Measurements from ENCODE around the gene ZFX. TPM values are rescaled to one million over a fixed set of nuclear protein-coding genes. Genes with fewer than 3 reads are reported as not detected.

ZFX gene
- total and polyA plus RNA-seq, 2 of the 8 experiments (the other 6 are each of a cell fraction or from before 2014, with no cell fraction given): 2.8 to 22.0 TPM

DNA sequence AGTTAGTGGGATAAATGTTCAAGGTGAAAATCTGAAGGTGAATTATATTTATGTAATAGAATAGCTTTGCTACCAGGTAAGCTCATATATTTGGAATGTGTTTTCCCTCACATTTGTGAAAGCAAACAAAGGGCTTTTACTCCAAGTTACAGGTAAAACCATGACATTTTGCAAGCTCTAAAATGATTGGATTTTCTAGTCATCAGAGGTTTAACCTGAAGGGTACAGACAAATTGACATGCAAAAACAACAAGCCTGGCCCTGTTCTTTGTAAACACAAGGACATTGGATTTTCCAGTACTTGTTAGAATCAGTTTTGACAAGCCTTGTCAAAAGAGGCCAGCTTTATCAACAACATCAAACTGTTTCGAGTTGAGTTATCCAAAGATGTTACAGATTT is 51.7 kb downstream of the ZFX start:
- Histone ChIP-seq H2BK15ac (ENCODE audit: low read length) (no peak overlapping the region), H3K27ac (ENCODE audit: low read depth, low read length) (no peak overlapping the region), H3K4me1 (replicated peaks in 1 of 4; ENCODE audit: control insufficient read depth in 3 of 4, insufficient read depth in 4 of 4, low read length in 3 of 4) (no peaks in the 10 kb centered on the region), H2BK120ac (replicated peaks; ENCODE audit: low read depth, low read length) (no peak overlapping the region), H3K36me3 (ENCODE audit: control insufficient read depth in 2 of 4, insufficient read depth in 4 of 4, low read length in 3 of 4) (no peaks in the 10 kb centered on the region), H2AK5ac (ENCODE audit: low read depth, low read length) (no peak overlapping the region), H3K18ac (ENCODE audit: extremely low read depth, low read length) (no peak overlapping the region), H3K56ac (replicated peaks; ENCODE audit: insufficient read length, low read depth, low read length) (no peak overlapping the region), H3K4me2 (ENCODE audit: insufficient read depth in 1 of 2, low read depth in 2 of 2, low read length in 2 of 2) (no peak overlapping the region), H4K20me1 (replicated peaks in 1 of 2; ENCODE audit: control insufficient read depth in 1 of 2, insufficient read depth in 2 of 2, low read length in 2 of 2) (no peaks in the 10 kb centered on the region), H4K5ac (ENCODE audit: insufficient read length, low read depth, low read length) (no peak overlapping the region), H3K27me3 (replicated peaks in 1 of 4; ENCODE audit: control insufficient read depth in 3 of 4, extremely low read depth in 1 of 4, insufficient read depth in 3 of 4, low read length in 3 of 4) (no peaks in the 10 kb centered on the region), H3K23me2 (ENCODE audit: low read depth, low read length) (no peaks in the 10 kb centered on the region), H2BK12ac (ENCODE audit: low read depth, low read length) (no peak overlapping the region), H2BK5ac (ENCODE audit: low read depth, low read length) (no peak overlapping the region), H2AFZ (ENCODE audit: low read length) (no peak overlapping the region), H3K9ac (replicated peaks in 1 of 4; ENCODE audit: extremely low read depth in 1 of 4, low read depth in 3 of 4, low read length in 3 of 4) (no peak overlapping the region), H2BK20ac (ENCODE audit: low read length) (no peak overlapping the region), H4K91ac (replicated peaks; ENCODE audit: insufficient read length, low read length) (no peak overlapping the region), H3K9me3 (ENCODE audit: insufficient read depth in 2 of 2, low read depth in 1 of 2, low read length in 1 of 2) (no peaks in the 10 kb centered on the region), H4K8ac (ENCODE audit: extremely low read depth, insufficient read depth, low read length) (no peak overlapping the region), H3K14ac (ENCODE audit: insufficient read length) (no peak overlapping the region), H3K79me1 (ENCODE audit: low read depth, low read length) (no peaks in the 10 kb centered on the region), H3K79me2 (ENCODE audit: control insufficient read depth in 1 of 2, insufficient read depth in 2 of 2, low read length in 2 of 2) (peaks cover 0 to 18% of the 10 kb centered on the region in 2 experiments; a peak in 2 of 4 replicates), H3K23ac (ENCODE audit: insufficient read length) (no peak overlapping the region), H3K4me3 (ENCODE audit: extremely low read depth in 1 of 4, insufficient read depth in 2 of 4, low read depth in 3 of 4, low read length in 4 of 4) (no peak overlapping the region), H3K4ac (replicated peaks; ENCODE audit: insufficient read length, low read depth, low read length) (no peak overlapping the region)
- TF ChIP-seq TBP (IDR thresholded peaks at IDR 0.05; ENCODE audit: low read depth, low read length): no peak
- no peak for TF ChIP-seq POU5F1 (IDR thresholded peaks at IDR 0.05; ENCODE audit: low read depth, low read length)
- no peak for TF ChIP-seq GABPA (IDR thresholded peaks at IDR 0.05; ENCODE audit: borderline replicate concordance, insufficient read depth, low read length)
- no peak for TF ChIP-seq KDM4A (IDR thresholded peaks at IDR 0.05; ENCODE audit: low read depth, low read length, severe bottlenecking)
- TF ChIP-seq FOSL1 (IDR thresholded peaks at IDR 0.05; ENCODE audit: insufficient read depth, low read depth, low read length): no peak
- no peak for TF ChIP-seq SIN3A (conservative IDR thresholded peaks at IDR 0.05 in 1 of 2, IDR thresholded peaks at IDR 0.05 in 1 of 2; ENCODE audit: low read depth in 1 of 2, low read length in 2 of 2)
- no peak for TF ChIP-seq NANOG (IDR thresholded peaks at IDR 0.05; ENCODE audit: insufficient read depth, low read depth, low read length, poor library complexity, severe bottlenecking)
- TF ChIP-seq BCL11A (IDR thresholded peaks at IDR 0.05; ENCODE audit: low read depth in 2 of 2, low read length in 2 of 2): no peak
- no peak for TF ChIP-seq CBX5 (IDR thresholded peaks at IDR 0.05; ENCODE audit: low read depth, low read length)
- no peak for TF ChIP-seq HDAC6 (IDR thresholded peaks at IDR 0.05; ENCODE audit: low read depth, low read length)
- no peak for TF ChIP-seq PHF8 (conservative IDR thresholded peaks at IDR 0.05; ENCODE audit: low read depth, low read length)
- TF ChIP-seq SP4 (IDR thresholded peaks at IDR 0.05; ENCODE audit: low read length): no peak
- FAIRE-seq: no peak
- 83% methylated on average over 1 of the region's 1 CpG; no CpG with 5 or more reads in 1 of the 2 experiments for WGBS, 2 experiments (ENCODE audit: extremely low coverage in 1 of 2, insufficient coverage in 1 of 2, insufficient read length in 1 of 2, insufficient replicate concordance in 2 of 2, low coverage in 1 of 2, low lambda C conversion rate in 2 of 2, missing lambda C conversion rate in 1 of 2)
- CTCF ChIA-PET (ENCODE audit: partially characterized antibody): interaction anchor here (0.7 kb wide), 1 partner anchor 119 kb away, joined by 3 read pairs; no protein-coding TSS in a partner anchor
- POLR2A ChIA-PET (ENCODE audit: partially characterized antibody): no interaction called here
- no peak for DNase-seq (ENCODE audit: low read depth in 1 of 2, low spot score in 2 of 2)

All from H1 (cell line).